MCF 10A (cell line): ENCODE results near the gene CXCL11. TPM values are rescaled to one million over a fixed set of nuclear protein-coding genes. Genes with fewer than 3 reads are reported as not detected.

Experiments
- Bru-seq: library from RNA; stranded (reverse); fragments of 400-500 nt; gene quantifications from one replicate; lab custom pipeline; 2021; lab: Mats Ljungman, UMichigan
- BruChase-seq, 2 experiments: library from RNA; stranded (reverse); fragments of 400-500 nt; gene quantifications; one replicate each; lab custom pipeline; 2021; lab: Mats Ljungman, UMichigan
- BruUV-seq: library from RNA; stranded (reverse); fragments of 400-500 nt; replicated peaks from 2 replicates; lab custom pipeline; 2021; lab: Mats Ljungman, UMichigan
- CTCF ChIA-PET: fragments of 300-600 bp; sonication (Branson Sonifier 250); formaldehyde crosslinking; extraction: SDS; loops from one replicate; lab custom pipeline; 2021; ENCODE audit warnings: antibody characterized with exemption, inconsistent platforms; lab: Yijun Ruan, JAX
- POLR2A ChIA-PET: fragments of 300-600, 350-650 bp; sonication (Branson Sonifier 250); formaldehyde crosslinking; extraction: SDS; loops from one replicate; lab custom pipeline; 2020; ENCODE audit warnings: antibody characterized with exemption, inconsistent platforms; lab: Yijun Ruan, JAX
- DNase-seq: peaks from one replicate; pipeline ENCODE4 v3.0.0-alpha.2; 2018; ENCODE audit not compliant: unreplicated experiment
- H3K27ac Mint-ChIP-seq: one replicate; pipeline ENCODE4 v1.8.0; 2022; ENCODE audit warnings: mild to moderate bottlenecking, low read depth, mixed read lengths; ENCODE audit not compliant: unreplicated experiment
- H3K27me3 Mint-ChIP-seq: one replicate; pipeline ENCODE4 v1.8.0; 2022; ENCODE audit warnings: mixed read lengths; ENCODE audit not compliant: insufficient read depth, unreplicated experiment
- H3K36me3 Mint-ChIP-seq: one replicate; pipeline ENCODE4 v1.8.0; 2022; ENCODE audit warnings: mild to moderate bottlenecking, moderate library complexity, mixed read lengths; ENCODE audit not compliant: insufficient read depth, unreplicated experiment
- H3K4me1 Mint-ChIP-seq: one replicate; pipeline ENCODE4 v1.8.0; 2022; ENCODE audit warnings: mixed read lengths; ENCODE audit not compliant: insufficient read depth, unreplicated experiment
- H3K4me3 Mint-ChIP-seq: one replicate; pipeline ENCODE4 v1.8.0; 2022; ENCODE audit warnings: mild to moderate bottlenecking, moderate library complexity, mixed read lengths; ENCODE audit not compliant: unreplicated experiment
- H3K9me3 Mint-ChIP-seq: one replicate; pipeline ENCODE4 v1.8.0; 2022; ENCODE audit warnings: mixed read lengths; ENCODE audit not compliant: unreplicated experiment
- intact Hi-C: fragments of 100-400 bp; cut with micrococcal nuclease; formaldehyde crosslinking; loops from 2 replicates; pipeline ENCODE4 v1.14.1; 2022
- long read RNA-seq: library from polyadenylated mRNA; stranded (forward); transcript quantifications from one replicate; pipeline ENCODE4 v2.0.0, GENCODE V29; 2022
- total RNA-seq: library from RNA; stranded (reverse); gene quantifications from 2 replicates; pipeline ENCODE4 v1.2.3, GENCODE V29; 2022
- TF ChIP-seq, protein P1 (sequence below): fragments of 200-600 bp; IDR thresholded peaks from one replicate; pipeline ENCODE4 v1.8.0; 2022; ENCODE audit warnings: antibody characterized with exemption, mild to moderate bottlenecking; ENCODE audit not compliant: unreplicated experiment

The CXCL11 gene
- total RNA-seq (not detected in 2 replicates), Bru-seq, nascent RNA (not detected), BruChase-seq, experiment 1, labeled RNA remaining after a 6-hour chase (not detected), BruChase-seq, experiment 2, labeled RNA remaining after a 2-hour chase (not detected)
- long read RNA-seq = 0 reads

DNA sequence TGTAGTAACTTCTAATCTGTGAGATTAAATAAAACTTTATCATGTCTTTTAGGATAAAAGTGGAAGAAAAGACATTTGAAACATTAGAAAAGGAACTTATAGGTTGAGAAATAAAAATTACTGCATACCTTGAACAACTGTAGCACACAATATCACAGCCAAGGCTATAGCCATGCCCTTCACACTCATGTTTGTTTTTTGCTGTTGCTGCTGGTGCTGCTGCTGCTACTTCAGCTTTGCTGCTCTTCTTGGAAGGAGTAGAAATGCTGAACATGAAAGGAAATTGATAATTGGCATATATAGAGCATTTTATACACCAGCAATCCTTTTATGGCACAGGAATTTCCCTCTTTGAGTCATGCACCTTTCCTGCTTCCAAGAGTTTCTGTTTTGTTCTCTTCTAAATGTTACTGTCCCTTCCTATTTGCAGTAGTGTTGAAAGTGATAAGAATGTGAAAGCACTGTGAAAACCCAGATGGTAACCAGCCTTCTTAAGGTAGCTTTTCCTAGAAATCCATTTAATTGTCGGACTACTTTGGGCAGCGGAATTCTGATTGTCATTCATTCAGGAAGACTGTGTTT, at the start of gene CXCL11:
Gene CXCL11, minus strand, starts transcription at position 272 of the 582 bp plus-strand sequence. Its CDS starts 83 bp downstream, at position 189.
- no TSS peak for BruUV-seq
- POLR2A ChIA-PET = interaction anchor here (0.6 to 2.2 kb wide), 4 partner anchors 11 to 300 kb away, joined by 3 to 6 read pairs (median 3); no protein-coding TSS in a partner anchor
- peak; percentile 21 for DNase-seq

DNA sequence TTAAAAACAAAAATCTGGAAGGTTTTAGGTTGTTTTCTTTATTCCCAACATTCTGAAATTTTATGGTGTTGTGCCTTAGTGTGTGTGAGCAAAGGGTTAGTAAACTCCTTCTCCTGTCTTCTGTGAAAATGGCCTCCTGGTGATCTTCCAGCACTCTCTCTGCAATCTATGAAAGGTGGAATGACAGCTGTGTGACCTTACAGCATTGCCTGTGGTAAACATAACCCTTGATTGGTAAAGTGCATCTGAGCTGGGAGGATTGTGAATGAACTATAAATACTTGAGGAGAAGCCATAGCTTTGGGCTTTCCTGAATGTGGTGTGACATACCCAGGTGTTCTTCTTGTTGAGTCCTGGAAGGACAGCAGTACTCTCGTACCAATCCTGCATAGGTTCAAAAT, 48.7 kb upstream of the CXCL11 start:
- H3K27ac Mint-ChIP-seq = no peak overlapping the region
- intact Hi-C loops = no loop called here
- H3K36me3 Mint-ChIP-seq = no peaks in the 10 kb centered on the region
- TF ChIP-seq, protein P1, sequence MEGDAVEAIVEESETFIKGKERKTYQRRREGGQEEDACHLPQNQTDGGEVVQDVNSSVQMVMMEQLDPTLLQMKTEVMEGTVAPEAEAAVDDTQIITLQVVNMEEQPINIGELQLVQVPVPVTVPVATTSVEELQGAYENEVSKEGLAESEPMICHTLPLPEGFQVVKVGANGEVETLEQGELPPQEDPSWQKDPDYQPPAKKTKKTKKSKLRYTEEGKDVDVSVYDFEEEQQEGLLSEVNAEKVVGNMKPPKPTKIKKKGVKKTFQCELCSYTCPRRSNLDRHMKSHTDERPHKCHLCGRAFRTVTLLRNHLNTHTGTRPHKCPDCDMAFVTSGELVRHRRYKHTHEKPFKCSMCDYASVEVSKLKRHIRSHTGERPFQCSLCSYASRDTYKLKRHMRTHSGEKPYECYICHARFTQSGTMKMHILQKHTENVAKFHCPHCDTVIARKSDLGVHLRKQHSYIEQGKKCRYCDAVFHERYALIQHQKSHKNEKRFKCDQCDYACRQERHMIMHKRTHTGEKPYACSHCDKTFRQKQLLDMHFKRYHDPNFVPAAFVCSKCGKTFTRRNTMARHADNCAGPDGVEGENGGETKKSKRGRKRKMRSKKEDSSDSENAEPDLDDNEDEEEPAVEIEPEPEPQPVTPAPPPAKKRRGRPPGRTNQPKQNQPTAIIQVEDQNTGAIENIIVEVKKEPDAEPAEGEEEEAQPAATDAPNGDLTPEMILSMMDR = no peak
- no peak overlapping the region for H3K4me3 Mint-ChIP-seq
- no TSS peak for BruUV-seq
- no peak for DNase-seq
- no peaks in the 10 kb centered on the region for H3K27me3 Mint-ChIP-seq
- POLR2A ChIA-PET = interaction anchor here (0.5 to 2.7 kb wide), 3 partner anchors 11 to 94 kb away, joined by 3 to 12 read pairs (median 8); partner anchors contain the start of genes ART3 and SDAD1
- H3K9me3 Mint-ChIP-seq = no peaks in the 10 kb centered on the region
- CTCF ChIA-PET = interaction anchor here (1.6 to 8.1 kb wide), 3 partner anchors 10 to 90 kb away, joined by 5 to 128 read pairs (median 6); partner anchors contain the start of genes ART3 and SDAD1
- peaks cover 8% of the 10 kb centered on the region for H3K4me1 Mint-ChIP-seq

More for the DNA sequence above, at the start of gene CXCL11:
- no peak within 1 kb of the TSS for H3K27ac Mint-ChIP-seq
- no peaks in the 10 kb centered on the region for H3K36me3 Mint-ChIP-seq
- H3K4me1 Mint-ChIP-seq = no peaks in the 10 kb centered on the region
- no peaks in the 10 kb centered on the region for H3K9me3 Mint-ChIP-seq
- TF ChIP-seq, protein P1 = no peak
- no peak within 1 kb of the TSS for H3K4me3 Mint-ChIP-seq
- intact Hi-C loops = no loop called here
- CTCF ChIA-PET = interaction anchor here (0.6 to 1.5 kb wide), 6 partner anchors 13 to 1563 kb away, joined by 3 to 7 read pairs (median 3); no protein-coding TSS in a partner anchor
- no peaks in the 10 kb centered on the region for H3K27me3 Mint-ChIP-seq

DNA sequence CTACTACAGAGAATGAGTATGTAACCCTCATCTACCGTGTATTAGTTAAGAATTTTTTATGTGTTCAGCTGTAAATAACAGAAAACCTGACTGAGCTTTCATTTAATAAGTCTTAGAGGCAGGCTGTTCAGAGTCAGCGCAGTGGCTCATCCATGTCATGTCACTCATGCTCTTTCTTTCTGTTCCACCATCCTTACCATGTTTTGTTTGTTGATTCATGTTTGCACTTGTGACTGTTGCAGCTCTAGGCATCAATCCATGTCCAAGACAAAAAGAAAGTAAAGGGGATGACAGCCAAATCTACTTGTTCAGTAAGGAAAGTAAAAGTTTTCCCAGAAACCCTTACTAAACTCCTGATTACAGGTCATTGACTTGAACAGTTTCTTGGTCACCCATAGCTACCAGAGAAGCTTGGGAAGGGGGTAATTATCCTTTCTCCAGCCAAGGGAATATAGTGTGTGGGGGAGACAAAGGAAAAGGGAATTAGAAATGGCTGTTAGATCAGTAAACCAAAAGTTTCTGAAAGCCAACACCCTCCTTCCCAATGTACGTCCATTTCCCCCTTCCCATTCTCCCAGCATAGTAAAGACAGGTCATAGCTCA, 47.6 kb upstream of the CXCL11 start:
- Mint-ChIP-seq H3K4me1 (peaks cover 8% of the 10 kb centered on the region), H3K9me3 (no peaks in the 10 kb centered on the region), H3K27me3 (no peaks in the 10 kb centered on the region), H3K27ac (no peak overlapping the region), H3K4me3 (no peak overlapping the region), H3K36me3 (no peaks in the 10 kb centered on the region)
- CTCF ChIA-PET = interaction anchor here (0.5 to 8.1 kb wide), 8 partner anchors 9 to 187 kb away, joined by 3 to 128 read pairs (median 4); partner anchors contain the start of genes ART3 and SDAD1
- DNase-seq = no peak
- POLR2A ChIA-PET = interaction anchor here (0.7 to 2.7 kb wide), 9 partner anchors 9 to 133 kb away, joined by 3 to 12 read pairs (median 5); partner anchors contain the start of genes ART3, NUP54 and SDAD1
- intact Hi-C loops = no loop called here
- BruUV-seq = no TSS peak
- TF ChIP-seq, protein P1 = no peak
